ENCODE measurements around the gene ANTXR1.

Gene ANTXR1

GRCh38 chr2:69092857-69093256, 79.9 kb downstream of the ANTXR1 start:
- in situ Hi-C loops (cut with HindIII; ENCODE audit: low sequenced_read_pairs): no loop called here

GRCh38 chr2:69095305-69095704, 82.3 kb downstream of the ANTXR1 start:
- in situ Hi-C loops (cut with HindIII; ENCODE audit: low sequenced_read_pairs): no loop called here

- in situ Hi-C loops (cut with HindIII; ENCODE audit: low sequenced_read_pairs): no loop called here
Measured at GRCh38 chr2:69096326-69097095, 83.5 kb downstream of the ANTXR1 start.

- in situ Hi-C loops (cut with HindIII; ENCODE audit: low sequenced_read_pairs): no loop called here
Measured at GRCh38 chr2:69097148-69097610, 84.2 kb downstream of the ANTXR1 start.

GRCh38 chr2:69097891-69098655, 85.1 kb downstream of the ANTXR1 start:
- in situ Hi-C loops (cut with HindIII; ENCODE audit: low sequenced_read_pairs): no loop called here

GRCh38 chr2:69099541-69099940, 86.6 kb downstream of the ANTXR1 start:
- in situ Hi-C loops (cut with HindIII; ENCODE audit: low sequenced_read_pairs): no loop called here

GRCh38 chr2:69100220-69100723, 87.3 kb downstream of the ANTXR1 start:
- in situ Hi-C loops (cut with HindIII; ENCODE audit: low sequenced_read_pairs): no loop called here

- in situ Hi-C loops (cut with HindIII; ENCODE audit: low sequenced_read_pairs): no loop called here
Measured at GRCh38 chr2:69102041-69102593, 89.1 kb downstream of the ANTXR1 start.

- in situ Hi-C loops (cut with HindIII; ENCODE audit: low sequenced_read_pairs): no loop called here
Measured at GRCh38 chr2:69103419-69103818, 90.4 kb downstream of the ANTXR1 start.

GRCh38 chr2:69104261-69104660, 91.3 kb downstream of the ANTXR1 start:
- in situ Hi-C loops (cut with HindIII; ENCODE audit: low sequenced_read_pairs): no loop called here

- in situ Hi-C loops (cut with HindIII; ENCODE audit: low sequenced_read_pairs): no loop called here
Measured at GRCh38 chr2:69109255-69109654, 96.3 kb downstream of the ANTXR1 start.

GRCh38 chr2:69111076-69111475, 98.1 kb downstream of the ANTXR1 start:
- in situ Hi-C loops (cut with HindIII; ENCODE audit: low sequenced_read_pairs): no loop called here

- in situ Hi-C loops (cut with HindIII; ENCODE audit: low sequenced_read_pairs): no loop called here
Measured at GRCh38 chr2:69113627-69114026, 100.6 kb downstream of the ANTXR1 start.

- in situ Hi-C loops (cut with HindIII; ENCODE audit: low sequenced_read_pairs): no loop called here
Measured at GRCh38 chr2:69114534-69114933, 101.6 kb downstream of the ANTXR1 start.

GRCh38 chr2:69116438-69116837, 103.5 kb downstream of the ANTXR1 start:
- in situ Hi-C loops (cut with HindIII; ENCODE audit: low sequenced_read_pairs): no loop called here

GRCh38 chr2:69118609-69119008, 105.6 kb downstream of the ANTXR1 start:
- in situ Hi-C loops (cut with HindIII; ENCODE audit: low sequenced_read_pairs): no loop called here

- in situ Hi-C loops (cut with HindIII; ENCODE audit: low sequenced_read_pairs): no loop called here
Measured at GRCh38 chr2:69119104-69119894, 106.3 kb downstream of the ANTXR1 start.

GRCh38 chr2:69122271-69122670, 109.3 kb downstream of the ANTXR1 start:
- in situ Hi-C loops (cut with HindIII; ENCODE audit: low sequenced_read_pairs): no loop called here

GRCh38 chr2:69123182-69123581, 110.2 kb downstream of the ANTXR1 start:
- in situ Hi-C loops (cut with HindIII; ENCODE audit: low sequenced_read_pairs): no loop called here

- in situ Hi-C loops (cut with HindIII; ENCODE audit: low sequenced_read_pairs): no loop called here
Measured at GRCh38 chr2:69124343-69124742, 111.4 kb downstream of the ANTXR1 start.

- in situ Hi-C loops (cut with HindIII; ENCODE audit: low sequenced_read_pairs): no loop called here
Measured at GRCh38 chr2:69125816-69126215, 112.8 kb downstream of the ANTXR1 start.
